NCI-H2171 treated with DMSO at 0.1 percent for 48 hours (cell line): ENCODE measurements around the gene CAMTA1.
"Not testable (repeated sequence)": the region's sequence is repeated elsewhere in the genome, so short reads cannot be mapped to it uniquely, and the experiment has no call there.

ENCODE experiments used
- DNase-seq: peaks from one replicate; lab custom pipeline; 2025; lab: John Stamatoyannopoulos, UW

Gene CAMTA1

GRCh38 chr1:7372477-7373120, 587.3 kb downstream of the CAMTA1 start:
- no peak for DNase-seq

- no peak for DNase-seq
Observed at GRCh38 chr1:7373251-7373650, 588.0 kb downstream of the CAMTA1 start.

DNA sequence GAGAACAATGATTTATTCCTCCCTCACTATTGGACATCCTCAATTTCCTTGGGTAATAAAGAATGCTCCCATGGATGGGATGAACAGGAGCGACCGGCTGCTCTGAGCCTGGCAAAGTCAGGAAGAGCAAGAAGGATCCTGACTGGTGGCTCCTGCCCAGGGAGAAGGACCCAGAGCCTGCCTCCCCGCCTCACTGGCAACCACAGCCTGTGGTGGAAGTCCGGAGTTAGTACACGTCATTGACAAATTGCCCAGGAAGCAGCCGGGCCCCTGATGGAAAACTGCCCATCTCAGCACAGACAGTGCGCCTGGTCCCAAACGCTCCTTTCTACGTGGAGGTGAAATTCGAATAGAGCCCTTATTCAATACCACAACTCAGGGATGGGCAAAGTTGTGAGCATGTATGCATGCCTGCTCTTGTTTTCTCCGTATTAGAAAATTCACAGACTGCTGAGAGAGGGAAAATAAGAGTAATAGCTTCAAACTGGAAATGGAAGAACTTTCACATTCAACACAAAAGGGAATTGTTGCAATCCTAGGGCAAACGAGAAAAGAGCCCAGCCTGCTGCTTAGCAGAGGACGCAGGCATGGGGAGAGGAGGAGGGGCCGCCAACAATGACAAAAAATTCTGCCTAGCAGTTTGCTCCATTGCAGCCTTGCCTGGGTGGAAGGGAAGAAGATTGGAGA, 588.8 kb downstream of the CAMTA1 start:
- DNase-seq = no peak

DNA sequence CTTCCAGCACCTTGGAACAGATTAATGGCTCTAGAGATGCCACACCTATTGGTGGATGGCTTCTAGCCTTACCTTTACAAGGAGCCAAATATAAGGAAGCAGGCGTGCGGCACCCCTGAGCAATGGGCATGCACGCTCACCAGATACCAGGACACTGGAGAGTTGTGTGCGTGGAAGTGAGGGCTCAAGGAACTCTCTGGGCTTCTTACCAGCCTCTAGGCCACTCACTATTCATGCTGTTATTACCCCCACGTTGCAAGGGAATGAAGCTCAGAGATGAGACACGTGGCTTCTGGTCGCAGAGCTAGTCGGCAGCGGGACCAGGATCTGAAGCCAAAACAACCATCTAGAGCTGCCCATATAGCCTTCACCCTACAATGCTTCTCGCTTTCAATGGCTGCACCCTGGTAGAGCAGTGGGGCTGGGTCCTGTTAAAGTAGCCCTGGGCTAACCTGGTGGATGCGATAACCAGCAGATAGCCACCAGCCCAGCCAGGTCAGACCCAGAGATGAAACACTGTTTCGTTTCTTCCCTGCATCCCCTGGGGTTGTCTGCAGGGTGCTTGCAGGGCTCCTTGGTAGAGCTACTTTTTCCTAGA, 589.4 kb downstream of the CAMTA1 start:
- DNase-seq = no peak

DNA sequence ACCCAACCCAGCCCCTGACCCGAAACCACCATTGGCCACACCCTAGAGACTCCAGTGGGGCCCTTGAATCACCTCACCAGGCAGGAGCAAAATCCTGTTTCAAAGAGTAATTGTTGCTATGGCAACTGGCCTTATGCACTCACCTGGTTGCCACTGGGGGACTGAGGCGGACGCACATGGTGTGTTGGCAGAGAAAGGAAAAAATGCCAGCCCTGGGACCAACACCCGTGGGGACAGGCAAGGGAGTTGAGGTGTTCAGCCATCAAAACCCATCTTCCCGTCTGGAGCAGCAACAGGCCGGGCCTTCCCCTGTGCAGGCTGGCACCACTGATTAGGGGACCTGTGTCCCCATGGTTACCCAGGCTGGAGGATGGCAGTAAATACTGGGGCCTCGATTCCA, 590.1 kb downstream of the CAMTA1 start:
- DNase-seq = no peak

- no peak for DNase-seq
Observed at GRCh38 chr1:7375781-7376660, 590.8 kb downstream of the CAMTA1 start.

DNA sequence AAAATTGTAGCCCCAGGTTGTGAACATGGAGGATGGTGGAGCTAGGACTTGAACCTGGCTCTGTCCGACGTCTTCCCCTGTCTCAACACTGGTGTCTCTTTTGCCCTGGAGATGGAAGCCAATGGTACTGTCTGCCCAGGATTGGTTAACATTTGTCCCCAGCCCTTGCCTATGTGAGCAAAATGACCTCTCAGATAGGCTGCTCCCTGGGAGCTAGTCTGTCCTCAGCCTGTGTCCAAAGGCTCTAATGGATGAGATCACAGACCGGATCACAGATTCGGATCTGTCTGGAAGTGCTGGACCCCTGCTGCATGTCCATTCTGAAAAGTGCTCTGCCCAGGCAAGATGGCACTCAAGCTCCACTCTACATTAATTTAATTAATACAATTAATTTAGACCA, 591.4 kb downstream of the CAMTA1 start:
- DNase-seq = no peak

DNA sequence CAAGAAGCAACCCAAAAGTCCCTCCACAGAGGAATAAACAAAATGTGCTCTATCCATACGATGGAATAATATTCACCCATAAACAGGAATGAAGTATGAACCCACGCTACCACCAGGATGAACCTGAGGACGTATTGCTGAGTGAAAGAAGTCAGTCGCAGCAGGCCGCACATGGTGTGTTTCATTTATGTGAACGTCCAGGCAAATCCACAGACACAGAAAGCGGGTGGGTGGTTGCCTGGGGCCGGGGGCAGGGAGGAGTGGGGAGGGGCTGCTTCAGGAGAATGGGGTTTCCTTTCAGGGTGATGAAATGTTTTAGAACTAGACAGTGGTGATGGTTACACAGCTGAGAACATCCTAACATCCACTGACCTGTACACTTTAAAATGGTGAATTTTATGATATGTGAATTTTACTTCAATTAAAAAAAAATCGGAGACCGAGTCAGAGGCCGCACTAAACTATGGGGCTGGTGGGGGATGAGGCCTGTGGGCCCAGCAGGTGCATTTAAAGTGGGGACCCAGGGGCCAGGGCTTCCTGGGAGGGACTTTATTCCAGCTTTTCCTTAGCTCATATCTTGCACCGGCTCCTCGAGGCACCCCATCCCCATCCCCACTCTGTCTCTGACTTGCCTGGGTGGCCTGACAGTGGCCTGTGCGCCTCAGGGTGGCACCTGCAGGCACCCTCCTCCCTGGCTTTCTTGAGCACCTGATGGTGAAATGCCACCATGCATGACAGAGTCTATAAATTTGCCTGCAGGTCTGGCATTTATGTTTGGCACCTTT, 593.3 kb downstream of the CAMTA1 start:
- DNase-seq = no peak

DNA sequence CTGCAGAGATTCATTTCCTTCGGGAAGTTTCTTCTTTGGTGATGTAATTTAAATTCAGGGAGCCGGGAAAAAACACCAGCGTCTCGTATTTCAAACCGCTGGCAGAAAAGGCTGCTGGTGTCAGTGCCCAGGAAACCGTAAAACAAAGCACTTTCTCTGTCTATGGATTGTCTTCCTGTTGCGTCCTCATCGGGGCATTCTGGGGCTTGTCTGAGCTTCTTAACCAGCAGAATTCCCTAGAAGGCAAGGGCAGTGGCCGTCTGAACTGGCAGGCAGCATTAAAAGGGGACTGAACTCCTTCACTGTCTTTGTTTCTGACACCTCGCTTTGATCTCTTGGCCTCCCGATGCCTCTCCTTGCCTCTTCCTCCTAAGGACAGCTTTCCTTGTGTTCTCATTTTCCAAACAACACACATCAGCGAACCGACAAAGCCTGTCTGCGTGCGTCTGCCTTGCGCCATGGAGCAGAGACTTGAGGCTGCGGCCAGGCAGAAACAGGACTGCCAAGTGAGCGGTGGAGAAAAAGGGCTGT, 594.3 kb downstream of the CAMTA1 start:
- DNase-seq = peak; percentile 92

- not testable (repeated sequence) for DNase-seq
Observed at GRCh38 chr1:7380068-7380467, 594.8 kb downstream of the CAMTA1 start.

- DNase-seq = no peak
Observed at GRCh38 chr1:7380712-7381111, 595.5 kb downstream of the CAMTA1 start.

DNA sequence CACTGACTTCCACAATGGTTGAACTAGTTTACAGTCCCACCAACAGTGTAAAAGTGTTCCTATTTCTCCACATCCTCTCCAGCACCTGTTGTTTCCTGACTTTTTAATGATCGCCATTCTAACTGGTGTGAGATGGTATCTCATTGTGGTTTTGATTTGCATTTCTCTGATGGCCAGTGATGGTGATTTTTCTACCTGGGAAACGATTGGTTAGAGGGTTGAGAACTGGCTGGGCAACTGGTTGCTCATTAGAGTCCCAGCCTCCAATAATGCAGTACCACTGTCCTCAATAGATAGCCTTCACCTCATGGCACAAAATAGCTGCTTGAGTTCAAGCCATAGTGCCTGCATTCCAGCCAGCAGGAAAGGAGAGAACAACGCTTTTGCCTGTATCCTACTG, 596.5 kb downstream of the CAMTA1 start:
- not testable (repeated sequence) for DNase-seq

GRCh38 chr1:7382971-7383370, 597.7 kb downstream of the CAMTA1 start:
- no peak for DNase-seq

DNA sequence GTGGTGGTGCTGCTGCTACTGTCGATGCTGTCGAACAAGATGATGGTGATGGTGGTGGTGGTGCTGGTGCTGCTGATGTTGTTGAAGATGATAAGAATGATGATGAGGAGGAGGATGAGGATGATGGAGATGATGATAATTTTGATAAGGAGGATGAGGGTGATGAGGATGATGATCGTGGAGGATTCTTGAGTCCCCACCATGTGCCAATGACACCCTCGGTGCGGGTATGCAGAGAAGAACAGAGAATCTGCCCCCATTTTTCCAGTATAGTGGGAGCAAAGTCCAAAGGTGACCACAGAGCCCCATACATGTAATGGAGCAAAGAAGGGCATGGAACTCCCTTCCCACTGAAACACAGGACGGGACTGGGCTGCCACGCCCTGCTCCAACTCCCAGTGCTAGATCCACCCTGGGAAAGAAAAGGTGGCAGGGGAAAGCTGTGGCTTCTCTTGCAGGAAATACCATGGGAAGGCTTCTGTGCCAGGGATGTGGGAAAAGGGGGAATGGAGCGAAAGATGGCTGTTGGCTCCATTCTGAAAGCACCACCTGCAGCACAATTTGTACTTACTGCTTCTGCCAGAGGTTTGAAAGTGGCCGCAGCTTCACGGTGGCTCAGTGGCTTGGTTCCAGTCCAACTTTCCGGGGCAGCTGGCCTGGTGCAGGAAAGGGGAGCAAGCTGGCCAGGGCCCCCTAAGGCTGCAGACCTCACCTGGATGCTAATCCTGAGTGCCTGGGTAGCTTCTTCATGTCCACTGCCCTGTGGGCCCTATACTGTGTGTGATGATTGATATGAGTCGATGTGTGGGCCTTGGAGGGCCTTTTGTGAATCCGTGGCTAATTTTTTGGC, 598.6 kb downstream of the CAMTA1 start:
- no peak for DNase-seq

DNA sequence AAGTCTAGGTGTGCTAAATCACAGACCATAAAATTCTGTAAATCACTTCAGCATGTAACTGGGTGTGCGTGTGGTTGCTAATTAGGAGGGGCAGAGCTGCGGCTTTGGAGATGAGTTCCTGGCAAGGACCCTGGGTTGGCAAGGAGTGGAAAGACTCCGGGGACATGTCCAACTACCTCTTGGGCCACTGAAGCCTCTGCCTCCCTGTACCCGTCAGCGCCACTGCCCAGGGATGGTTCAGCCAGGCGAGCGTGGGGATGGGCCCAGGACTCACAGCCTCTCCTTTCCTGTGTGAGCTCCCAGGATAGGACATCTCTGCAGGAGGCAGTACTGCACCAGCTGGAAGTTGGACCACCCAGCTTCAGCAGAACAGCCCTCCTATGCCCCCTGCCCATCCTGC, 599.4 kb downstream of the CAMTA1 start:
- DNase-seq = no peak

GRCh38 chr1:7385471-7386225, 600.4 kb downstream of the CAMTA1 start:
- no peak for DNase-seq

- peak; percentile 91 for DNase-seq
Observed at GRCh38 chr1:7386226-7387052, 601.2 kb downstream of the CAMTA1 start.

GRCh38 chr1:7387053-7387927, 602.0 kb downstream of the CAMTA1 start:
- DNase-seq = no peak
